ENCODE results near the gene SMIM29. TPM values are rescaled to one million over a fixed set of nuclear protein-coding genes. Genes with fewer than 3 reads are reported as not detected.

The SMIM29 gene
- total and polyA plus RNA-seq, 10 of the 15 experiments (the other 5 are each of a cell fraction or from before 2014, with no cell fraction given): 7.1 to 30.0 (median 16.2) TPM

- no peak for TF ChIP-seq ZNF274 (IDR thresholded peaks at IDR 0.05; ENCODE audit: insufficient read depth, insufficient read length)
- TF ChIP-seq ZNF687 (IDR thresholded peaks at IDR 0.05): no peak
- TF ChIP-seq RB1 (IDR thresholded peaks at IDR 0.05; ENCODE audit: borderline replicate concordance): no peak
- no peak for TF ChIP-seq RBBP5 (conservative IDR thresholded peaks at IDR 0.05)
- TF ChIP-seq TARDBP (IDR thresholded peaks at IDR 0.05; ENCODE audit: borderline replicate concordance): 0 out of 2 replicates have a peak, but pooled peaks have one; percentile 27
- peak; percentile 78 for TF ChIP-seq HDGF (IDR thresholded peaks at IDR 0.05)
- TF ChIP-seq MEF2A (IDR thresholded peaks at IDR 0.05; ENCODE audit: insufficient read depth, low read depth, low read length): no peak
- no peak for TF ChIP-seq PRDM15 (CRISPR knock-in tag; IDR thresholded peaks at IDR 0.05)
- TF ChIP-seq ZBTB33 (IDR thresholded peaks at IDR 0.05): no peak
- peak; percentile 31; the same call in 1 of the 2 replicates for TF ChIP-seq CREM (IDR thresholded peaks at IDR 0.05; ENCODE audit: low read depth)
- TF ChIP-seq DPF2 (IDR thresholded peaks at IDR 0.05): no peak
- TF ChIP-seq POLR2AphosphoS2 (IDR thresholded peaks at IDR 0.05; ENCODE audit: low read depth, low read length): peak; percentile 73
- peak; percentile 59 for TF ChIP-seq SMC3 (IDR thresholded peaks at IDR 0.05; ENCODE audit: borderline replicate concordance, low read length)
- TF ChIP-seq NFIC (IDR thresholded peaks at IDR 0.05; ENCODE audit: low read depth, low read length): no peak
- no peak for TF ChIP-seq BHLHE40 (IDR thresholded peaks at IDR 0.05; ENCODE audit: borderline replicate concordance in 1 of 2, low read depth in 2 of 2, low read length in 1 of 2)
- no peak; the same call in 1 of the 2 replicates for TF ChIP-seq GATAD2B (conservative IDR thresholded peaks at IDR 0.05; ENCODE audit: low read depth)
- TF ChIP-seq MXI1 (IDR thresholded peaks at IDR 0.05; ENCODE audit: low read depth, low read length): no peak
- TF ChIP-seq ZBED1 (IDR thresholded peaks at IDR 0.05; ENCODE audit: borderline replicate concordance): peak; percentile 33; the same call in 1 of the 2 replicates
- TF ChIP-seq TCF12 (IDR thresholded peaks at IDR 0.05; ENCODE audit: low read depth, low read length): peak; percentile 50; the same call in 1 of the 2 replicates
- no peak for TF ChIP-seq MEF2B (IDR thresholded peaks at IDR 0.05; ENCODE audit: partially characterized antibody, poor library complexity, severe bottlenecking)
Measured at GRCh38 chr6:34246563-34247391, 2.0 kb downstream of the SMIM29 start (continued).
